Heart left ventricle (tissue), 16 donors: ENCODE data around the gene CELF4. TPM values are rescaled to one million over a fixed set of nuclear protein-coding genes. Genes with fewer than 3 reads are reported as not detected.

Experiments
- ATAC-seq, 4 donors: fragments of 200-7000 bp; cut with Tn5 transposase; one replicate each; pipeline ENCODE4 v1.9.1; 2020 to 2022; ENCODE audit warnings: moderate library complexity in 4 of 4, mild to moderate bottlenecking in 3 of 4, moderate number of reproducible peaks in 1 of 4
- DNase-seq, 5 donors: peaks; one replicate each; pipeline ENCODE4 v3.0.0-alpha.2; 2020
- H3K27ac ChIP-seq, 12 donors: fragments of 200-600 bp; sonication (generic) in 4 of 12; one replicate each; pipeline versions ENCODE4 v1.5.0 to v1.8.0; 2016 to 2022; ENCODE audit warnings: mild to moderate bottlenecking in 2 of 12
- H3K27me3 ChIP-seq, 9 donors: fragments of 200-600 bp; sonication (generic) in 2 of 9; one replicate each; pipeline versions ENCODE4 v1.5.1 to v1.8.0; 2016 to 2022; ENCODE audit warnings: mild to moderate bottlenecking in 3 of 9
- H3K36me3 ChIP-seq, 9 donors: fragments of 200-600 bp; sonication (generic) in 2 of 9; one replicate each; pipeline versions ENCODE4 v1.5.0 to v1.8.0; 2018 to 2022; ENCODE audit warnings: mild to moderate bottlenecking in 2 of 9
- H3K4me1 ChIP-seq, 12 donors: fragments of 200-600 bp; sonication (generic) in 4 of 12; one replicate each; pipeline versions ENCODE4 v1.5.0 to v1.8.0; 2016 to 2022; ENCODE audit warnings: mild to moderate bottlenecking in 3 of 12
- H3K4me3 ChIP-seq, 12 donors: fragments of 200-600 bp; sonication (generic) in 4 of 12; one replicate each; pipeline versions ENCODE4 v1.5.0 to v1.8.0; 2017 to 2022; ENCODE audit warnings: mild to moderate bottlenecking in 9 of 12, moderate library complexity in 4 of 12
- H3K9me3 ChIP-seq, 12 donors: fragments of 200-600 bp; sonication (generic) in 4 of 12; one replicate each; pipeline versions ENCODE4 v1.5.0 to v1.8.0; 2016 to 2022; ENCODE audit warnings: mild to moderate bottlenecking in 1 of 12
- CTCF ChIP-seq, 12 donors: fragments of 200-600 bp; sonication (generic) in 4 of 12; IDR thresholded peaks; one replicate each; pipeline versions ENCODE4 v1.5.0 to v1.8.0; 2018 to 2022; ENCODE audit warnings: antibody characterized with exemption in 12 of 12, mild to moderate bottlenecking in 5 of 12
- POLR2A ChIP-seq, 2 donors: fragments of 450-650 bp; IDR thresholded peaks; one replicate each; pipeline ENCODE4 v1.6.1; 2017; ENCODE audit warnings: antibody characterized with exemption in 2 of 2, mild to moderate bottlenecking in 2 of 2, moderate library complexity in 2 of 2
- WGBS, 4 donors: extraction: QIAGEN DNeasy Blood & Tissue Kit in 2 of 4; methylation state at CpG; one replicate each; pipeline versions ENCODE4 v1.1.5 to v1.1.7; 2013 to 2018; 5-methylcytosine and 5-hydroxymethylcytosine counted together
- intact Hi-C, 10 donors: fragments of 100-400 bp; cut with DNase I; formaldehyde crosslinking; loops; one replicate each; pipeline versions ENCODE4 v1.11.1 to v1.14.2; 2022
- polyA plus RNA-seq, 2 donors: library from polyadenylated mRNA; stranded (reverse); fragments of 200-250 nt; gene quantifications; one replicate each; pipeline ENCODE4 v1.2.3, GENCODE V29; 2013
- total RNA-seq, 9 donors: library from RNA; depleted of rRNA in 2 of 9; stranded (reverse); fragments of >200 nt in 2 of 9; fragmentation: NEBNext Ultra II Directional in 3 of 9; extraction: Animal tissue kit (Norgen Biotek cat#: 25700) in 3 of 9; gene quantifications; one replicate each; pipeline versions ENCODE4 v1.1.0 to v1.2.4, GENCODE V29; 2016 to 2023
- donor health status: ischemic (EF 13 %, LVEDD 7.1; RV severe dilation, severe dysfunction).
- donor health status: healthy with polysubstance abuse.
- donor health status: DM: no; HTN: yes; CAD: no.
- donor health status: DM: no; HTN: no; CAD: no.
- donor health status: ischemic (EF 25% LVEDD 6.9; RV normal size, moderate dysfunction).
- donor health status: ischemic (EF 25% LVEDD 5.7; RV mildly dilated, moderate dysfunction).
- donor health status: healthy.
- donor health status: DM: yes; HTN: yes; CAD: no.
- donor health status: ischemic (EF 35%, LVEDD 5.7; RV mildly dilated, moderate dysfunction).
- donor health status: nonischemic (EF 11% LVEDD 7.7; RV severe dilation, severe dysfunction).
- donor health status: DM: yes; HTN: yes; CAD: no.
- donor health status: PGD.
- donor health status: ischemic (EF 29% LVEDD 5.4; RV normal size, mild dysfunction).
- donor health status: nonischemic (EF 23%, LVEDD 6.1; RV moderate dilation, normal function).

CELF4 gene
- total and polyA plus RNA-seq, 11 donors: 0.11 to 0.67 (median 0.40) TPM; not detected in 3

DNA sequence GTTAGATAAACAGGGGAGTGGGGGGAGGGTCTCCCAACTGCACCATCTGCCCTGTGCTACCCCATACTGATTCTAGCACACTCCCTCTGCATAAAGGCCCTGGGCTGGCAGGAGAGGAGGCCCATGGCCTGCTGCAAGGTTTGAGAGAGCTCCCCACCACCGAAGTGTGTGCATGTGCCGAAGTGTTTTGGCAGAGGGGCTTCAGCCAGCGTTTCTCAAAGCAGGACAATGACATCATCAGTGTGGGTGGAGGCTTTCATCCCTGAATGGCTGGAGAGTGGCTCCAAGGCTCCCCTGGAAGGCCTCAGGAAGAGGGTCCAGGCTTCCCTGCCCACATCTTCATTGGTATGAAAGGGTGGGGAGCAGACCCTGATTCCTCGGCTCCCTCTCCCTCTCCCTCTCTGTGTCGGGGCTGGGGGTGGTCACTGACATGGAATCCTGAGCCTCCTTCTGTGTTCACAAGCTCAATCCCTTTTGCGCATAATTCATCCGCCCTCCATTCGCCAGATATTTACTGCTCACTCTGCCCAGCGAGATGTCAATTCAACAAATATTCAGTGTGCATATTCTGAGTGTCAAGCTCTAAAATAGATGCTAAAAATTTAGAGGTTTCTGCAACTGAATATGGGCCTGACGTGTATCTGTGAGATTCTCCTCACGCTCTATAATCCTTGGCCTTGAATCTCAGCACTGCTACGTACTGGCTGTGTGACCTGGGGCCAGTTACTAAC lies 122.1 kb downstream of the CELF4 start:
- Histone ChIP-seq H3K27me3 (peaks cover 0 to 14% (median 0%) of the 10 kb centered on the region in 9 donors), H3K4me1 (peaks cover 0 to 6% (median 0%) of the 10 kb centered on the region in 12 donors), H3K4me3 (no peak overlapping the region), H3K9me3 (no peaks in the 10 kb centered on the region), H3K27ac (no peak overlapping the region), H3K36me3 (no peaks in the 10 kb centered on the region)
- ATAC-seq: no peak
- WGBS, 4 donors: 77 to 83% (median 79%) methylated on average over 12 of the region's 12 CpGs
- no peak for TF ChIP-seq POLR2A (IDR thresholded peaks at IDR 0.05)
- TF ChIP-seq CTCF (IDR thresholded peaks at IDR 0.05): no peak
- intact Hi-C loops: loop anchor here in 7 of 10 donors (2.0 to 10.0 kb wide), 4 partner anchors 56 to 95 kb away; no protein-coding TSS in a partner anchor
- no peak for DNase-seq

GRCh38 chr18:37442477-37442876 lies 123.1 kb downstream of the CELF4 start:
- H3K36me3 ChIP-seq: no peaks in the 10 kb centered on the region
- H3K4me1 ChIP-seq: peaks cover 0 to 6% (median 0%) of the 10 kb centered on the region in 12 donors
- no peaks in the 10 kb centered on the region for H3K9me3 ChIP-seq
- DNase-seq: no peak
- TF ChIP-seq POLR2A (IDR thresholded peaks at IDR 0.05) (no peak), CTCF (IDR thresholded peaks at IDR 0.05) (no peak)
- peaks cover 0 to 14% (median 0%) of the 10 kb centered on the region in 9 donors for H3K27me3 ChIP-seq
- intact Hi-C loops: loop anchor here in 6 of 10 donors (5.0 to 10.0 kb wide), 3 partner anchors 55 to 95 kb away; no protein-coding TSS in a partner anchor
- H3K4me3 ChIP-seq: no peak overlapping the region
- 52 to 58% (median 56%) methylated on average over 11 of the region's 11 CpGs for WGBS, 4 donors
- ATAC-seq: no peak
- no peak overlapping the region for H3K27ac ChIP-seq

GRCh38 chr18:37441821-37442220 lies 123.8 kb downstream of the CELF4 start:
- H3K27me3 ChIP-seq: peaks cover 0 to 14% (median 0%) of the 10 kb centered on the region in 9 donors
- H3K9me3 ChIP-seq: no peaks in the 10 kb centered on the region
- no peaks in the 10 kb centered on the region for H3K36me3 ChIP-seq
- WGBS, 4 donors: 82 to 87% (median 85%) methylated on average over 11 of the region's 11 CpGs
- peaks cover 0 to 6% (median 0%) of the 10 kb centered on the region in 12 donors for H3K4me1 ChIP-seq
- H3K27ac ChIP-seq: no peak overlapping the region
- TF ChIP-seq POLR2A (IDR thresholded peaks at IDR 0.05) (no peak), CTCF (IDR thresholded peaks at IDR 0.05) (no peak)
- H3K4me3 ChIP-seq: no peak overlapping the region
- intact Hi-C loops: loop anchor here in 6 of 10 donors (5.0 to 10.0 kb wide), 3 partner anchors 55 to 95 kb away; no protein-coding TSS in a partner anchor
- no peak for DNase-seq
- no peak for ATAC-seq

GRCh38 chr18:37440206-37440605 lies 125.4 kb downstream of the CELF4 start:
- WGBS, 4 donors: 43 to 73% (median 55%) methylated on average over 3 to 6 of the region's 6 CpGs
- TF ChIP-seq POLR2A (IDR thresholded peaks at IDR 0.05): no peak
- no peak for TF ChIP-seq CTCF (IDR thresholded peaks at IDR 0.05)
- H3K4me1 ChIP-seq: peaks cover 0 to 16% (median 0%) of the 10 kb centered on the region in 12 donors
- peaks cover 0 to 14% (median 0%) of the 10 kb centered on the region in 9 donors for H3K27me3 ChIP-seq
- no peaks in the 10 kb centered on the region for H3K9me3 ChIP-seq
- ATAC-seq (peak in 2 of 4 donors; percentile 52 to 57), DNase-seq (peak in 3 of 5 donors; percentile 25 to 65 (median 41))
- intact Hi-C loops: loop anchor here in 6 of 10 donors (5.0 to 10.0 kb wide), 3 partner anchors 53 to 97 kb away; no protein-coding TSS in a partner anchor
- H3K27ac ChIP-seq: no peak overlapping the region
- no peaks in the 10 kb centered on the region for H3K36me3 ChIP-seq
- no peak overlapping the region for H3K4me3 ChIP-seq
